Stimulated activated CD8-positive, alpha-beta memory T cell treated with anti-CD3 and anti-CD28 coated beads, Interleukin-2, amount 100 ng/mL, for 1 hour (primary cell): Measurements from ENCODE around the gene ZBTB32.
"Not testable (repeated sequence)": the region's sequence is repeated elsewhere in the genome, so short reads cannot be mapped to it uniquely, and the experiment has no call there.

ENCODE experiments used
- DNase-seq, 2 donors: peaks; one replicate each; pipeline ENCODE4 v3.0.0-alpha.2; 2020; ENCODE audit warnings: low read depth in 2 of 2

The ZBTB32 gene, protein sequence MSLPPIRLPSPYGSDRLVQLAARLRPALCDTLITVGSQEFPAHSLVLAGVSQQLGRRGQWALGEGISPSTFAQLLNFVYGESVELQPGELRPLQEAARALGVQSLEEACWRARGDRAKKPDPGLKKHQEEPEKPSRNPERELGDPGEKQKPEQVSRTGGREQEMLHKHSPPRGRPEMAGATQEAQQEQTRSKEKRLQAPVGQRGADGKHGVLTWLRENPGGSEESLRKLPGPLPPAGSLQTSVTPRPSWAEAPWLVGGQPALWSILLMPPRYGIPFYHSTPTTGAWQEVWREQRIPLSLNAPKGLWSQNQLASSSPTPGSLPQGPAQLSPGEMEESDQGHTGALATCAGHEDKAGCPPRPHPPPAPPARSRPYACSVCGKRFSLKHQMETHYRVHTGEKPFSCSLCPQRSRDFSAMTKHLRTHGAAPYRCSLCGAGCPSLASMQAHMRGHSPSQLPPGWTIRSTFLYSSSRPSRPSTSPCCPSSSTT

DNA sequence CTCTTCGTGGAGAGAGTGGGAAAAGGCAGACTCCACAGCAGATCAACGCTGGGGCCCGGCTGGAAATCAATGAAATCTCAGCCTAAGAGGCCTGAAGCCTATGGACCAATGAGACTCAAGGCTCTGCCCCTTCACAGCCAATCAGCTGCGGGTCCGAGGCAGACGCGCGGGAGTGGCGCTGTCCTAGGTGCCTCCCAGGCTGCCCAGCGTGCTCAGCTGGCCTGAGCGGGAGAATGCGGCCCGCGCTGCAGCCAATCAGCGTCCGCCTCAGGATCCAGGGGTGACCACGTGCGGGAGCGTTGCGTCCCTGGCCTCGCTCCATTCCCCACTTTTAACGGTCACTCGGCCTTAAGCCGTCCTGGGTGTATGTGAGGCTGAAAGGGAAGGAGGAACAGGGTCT lies at the start of gene ZBTB32:
Gene ZBTB32 (plus strand): TSS at position 341 of the 400 bp plus-strand sequence. CDS start 10,069 bp downstream, outside the sequence.
- DNase-seq, result no peak

- DNase-seq, result not testable (repeated sequence)
These were observed 49.5 kb upstream of the ZBTB32 start for GRCh38 chr19:35654828-35655227.

DNA sequence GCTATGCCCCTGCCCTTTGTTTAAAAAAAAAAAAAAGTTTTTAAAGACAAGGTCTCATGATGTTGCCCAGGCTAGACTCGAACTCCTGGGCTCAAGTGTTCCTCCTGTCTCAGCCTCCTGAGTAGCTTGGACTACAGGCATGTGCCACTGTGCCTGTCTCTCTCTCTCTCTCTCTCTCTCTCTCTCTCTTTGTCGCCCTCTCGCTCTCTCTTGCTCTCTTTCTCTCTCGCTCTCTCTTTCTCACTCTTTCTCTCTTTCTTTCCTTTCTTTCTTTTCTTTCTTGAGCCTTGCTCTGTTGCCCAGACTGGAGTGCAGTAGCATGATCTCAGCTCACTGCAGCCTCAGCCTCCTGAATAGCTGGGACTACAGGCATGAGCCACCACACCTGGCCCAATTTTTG lies 48.8 kb upstream of the ZBTB32 start:
- DNase-seq, result no peak

DNA sequence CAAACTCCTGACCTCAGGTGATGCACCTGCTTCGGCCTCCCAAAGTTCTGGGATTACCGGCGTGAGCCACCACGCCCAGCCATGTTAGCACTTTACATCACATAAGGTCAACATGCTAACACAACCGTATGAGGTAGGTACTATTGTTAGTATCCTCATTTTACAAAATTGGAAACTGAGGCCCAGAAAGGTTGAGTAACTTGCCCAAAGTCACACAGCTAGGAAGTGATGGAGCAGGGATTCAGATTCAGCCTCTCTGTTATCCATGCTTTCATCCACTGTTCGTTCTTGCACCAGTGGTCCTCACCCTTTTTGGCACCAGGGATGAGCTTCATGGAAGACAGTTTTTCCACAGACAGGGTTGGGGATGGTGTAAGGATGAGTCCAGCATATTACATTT lies 47.7 kb upstream of the ZBTB32 start:
- DNase-seq, result no peak

- DNase-seq, result no peak
These were observed 46.3 kb upstream of the ZBTB32 start for GRCh38 chr19:35657904-35658700.

- DNase-seq, result no peak
These were observed 42.4 kb upstream of the ZBTB32 start for GRCh38 chr19:35661995-35662340.

DNA sequence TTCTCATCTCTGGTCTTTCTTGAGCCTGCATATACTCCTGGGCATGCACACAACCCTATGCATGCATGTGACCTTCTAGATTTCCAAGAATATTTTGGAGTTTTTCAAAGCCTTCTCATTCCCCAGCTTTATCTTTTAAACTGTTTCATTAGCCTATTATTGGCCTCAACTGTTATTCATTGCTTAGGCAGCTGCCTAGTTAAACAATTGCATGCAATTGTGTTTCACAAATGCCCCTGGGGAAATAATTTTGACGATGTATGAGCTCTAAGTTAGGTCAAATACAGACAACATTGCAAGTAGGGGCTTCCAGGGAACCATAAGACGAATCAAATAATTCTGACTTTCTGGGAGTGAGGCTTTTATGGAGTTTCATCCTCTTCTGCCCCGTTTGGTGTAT lies 40.4 kb upstream of the ZBTB32 start:
- no peak for DNase-seq

- DNase-seq, result no peak
These were observed 39.2 kb upstream of the ZBTB32 start for GRCh38 chr19:35665157-35665556.

- DNase-seq, result no peak
These were observed 38.8 kb upstream of the ZBTB32 start for GRCh38 chr19:35665604-35666003.

DNA sequence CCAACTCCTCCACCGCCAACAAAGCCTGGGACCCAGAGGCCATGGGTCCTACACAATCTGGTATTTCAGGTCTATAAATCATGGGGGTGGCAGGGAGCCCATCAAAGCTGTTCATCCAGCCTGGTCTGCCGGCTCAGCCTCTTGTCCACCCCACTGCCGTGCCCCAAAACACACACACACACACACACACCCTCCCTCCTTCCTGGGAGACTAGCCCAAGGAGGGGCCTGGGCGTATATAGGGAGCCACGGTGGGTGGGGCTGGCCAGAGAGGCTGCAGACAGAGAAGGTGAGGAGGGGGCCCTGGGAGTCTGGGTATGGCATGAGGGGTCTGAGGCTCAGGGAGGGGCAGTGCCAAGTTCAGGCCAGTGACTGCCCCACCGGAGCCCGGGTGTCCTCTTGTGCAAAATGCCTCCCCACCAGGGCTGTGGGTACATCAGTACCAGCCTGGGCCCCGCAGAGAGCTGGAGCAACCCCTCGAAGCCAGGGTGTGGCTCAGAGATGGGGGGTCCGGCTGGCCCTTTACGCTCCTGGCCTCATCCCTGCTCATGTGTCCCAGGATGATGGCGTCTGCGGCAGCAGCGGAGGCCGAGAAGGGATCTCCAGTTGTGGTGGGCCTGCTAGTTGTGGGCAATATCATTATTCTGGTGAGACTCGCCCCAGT lies 38.0 kb upstream of the ZBTB32 start, which contains the start of gene UPK1A:
Gene UPK1A (plus strand): TSS at position 267 of the 663 bp plus-strand sequence. CDS start 296 bp downstream, at position 563.
- no peak for DNase-seq

DNA sequence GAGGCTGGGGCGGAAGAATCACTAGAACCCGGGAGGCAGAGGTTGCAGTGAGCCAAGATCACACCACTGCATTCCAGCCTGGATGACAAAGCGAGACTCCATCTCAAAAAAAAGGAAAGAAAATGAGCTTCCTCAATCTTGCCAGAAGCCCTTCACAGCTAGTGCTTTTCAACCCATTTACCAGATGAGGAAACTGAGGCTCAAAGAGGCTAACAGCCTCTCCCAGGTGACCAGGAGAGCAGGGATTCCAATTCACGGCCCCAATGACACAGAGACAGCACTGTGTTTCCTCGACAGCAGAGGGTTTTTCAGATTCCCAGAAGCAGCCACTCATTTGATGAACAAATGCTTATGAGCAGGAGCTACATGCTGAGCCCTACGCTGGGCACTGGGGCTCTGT lies 34.8 kb upstream of the ZBTB32 start:
- no peak for DNase-seq

- DNase-seq, result no peak
These were observed 34.4 kb upstream of the ZBTB32 start for GRCh38 chr19:35669974-35670373.

- no peak for DNase-seq
These were observed 33.7 kb upstream of the ZBTB32 start for GRCh38 chr19:35670686-35671085.

DNA sequence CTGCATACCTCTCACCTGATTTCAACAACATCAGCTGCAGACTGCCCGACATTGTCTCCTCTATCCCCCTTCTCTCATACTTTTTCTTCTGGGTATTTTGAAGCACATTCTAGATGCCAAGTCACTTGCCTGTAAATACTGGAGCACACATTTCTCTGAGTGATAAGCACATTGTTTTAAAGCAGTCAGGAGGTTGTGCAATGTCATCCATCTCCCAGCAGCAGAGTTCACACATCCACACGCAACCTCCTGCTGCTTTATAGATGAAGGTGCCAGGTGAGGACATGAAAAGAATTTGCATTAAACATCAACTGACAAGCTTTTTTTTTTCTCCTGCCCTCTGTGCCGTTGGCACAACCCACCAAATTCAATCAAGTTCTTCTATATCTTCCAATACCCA lies 32.5 kb upstream of the ZBTB32 start:
- no peak for DNase-seq

- DNase-seq, result peak in 1 of 2 donors; percentile 5
These were observed 31.1 kb upstream of the ZBTB32 start for GRCh38 chr19:35673121-35673804.

DNA sequence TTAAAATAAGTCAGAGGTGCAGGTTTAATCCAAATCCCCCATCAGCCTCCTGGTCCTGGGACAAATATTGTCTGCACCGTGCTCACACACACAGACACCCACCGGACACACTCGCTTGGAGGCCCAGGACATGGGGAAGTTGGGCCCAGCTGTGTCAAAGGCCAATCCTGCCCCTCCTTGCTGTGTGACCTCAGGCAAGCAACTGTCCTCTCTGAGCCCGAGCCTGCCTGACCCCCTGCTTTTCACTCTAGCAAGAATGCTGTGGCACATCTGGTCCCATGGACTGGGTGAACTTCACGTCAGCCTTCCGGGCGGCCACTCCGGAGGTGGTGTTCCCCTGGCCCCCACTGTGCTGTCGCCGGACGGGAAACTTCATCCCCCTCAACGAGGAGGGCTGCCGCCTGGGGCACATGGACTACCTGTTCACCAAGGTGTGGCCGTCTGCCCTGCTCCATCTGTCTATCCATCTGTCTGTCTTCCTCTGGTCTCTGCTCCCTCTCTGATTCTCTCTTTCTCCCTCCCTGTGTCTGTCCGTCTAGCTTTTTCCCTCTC lies 28.7 kb upstream of the ZBTB32 start:
- DNase-seq, result no peak

- DNase-seq, result no peak
These were observed 14.5 kb upstream of the ZBTB32 start for GRCh38 chr19:35689836-35690235.

DNA sequence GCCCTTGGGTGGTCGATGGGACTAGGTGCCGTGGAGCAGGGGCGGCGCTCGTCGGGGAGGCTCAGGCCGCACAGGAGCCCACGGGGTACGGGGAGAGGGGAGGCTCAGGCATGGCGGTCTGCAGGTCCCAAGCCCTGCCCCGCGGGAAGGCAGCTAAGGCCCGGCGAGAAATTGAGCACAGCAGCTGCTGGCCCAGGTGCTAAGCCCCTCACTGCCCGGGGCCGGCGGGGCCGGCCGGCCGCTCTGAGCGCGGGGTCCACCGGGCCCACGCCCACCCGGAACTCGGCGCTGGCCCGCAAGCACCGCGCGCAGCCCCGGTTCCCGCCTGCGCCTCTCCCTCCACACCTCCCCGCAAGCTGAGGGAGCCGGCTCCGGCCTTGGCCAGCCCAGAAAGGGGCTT lies 13.3 kb upstream of the ZBTB32 start:
- not testable (repeated sequence) for DNase-seq

DNA sequence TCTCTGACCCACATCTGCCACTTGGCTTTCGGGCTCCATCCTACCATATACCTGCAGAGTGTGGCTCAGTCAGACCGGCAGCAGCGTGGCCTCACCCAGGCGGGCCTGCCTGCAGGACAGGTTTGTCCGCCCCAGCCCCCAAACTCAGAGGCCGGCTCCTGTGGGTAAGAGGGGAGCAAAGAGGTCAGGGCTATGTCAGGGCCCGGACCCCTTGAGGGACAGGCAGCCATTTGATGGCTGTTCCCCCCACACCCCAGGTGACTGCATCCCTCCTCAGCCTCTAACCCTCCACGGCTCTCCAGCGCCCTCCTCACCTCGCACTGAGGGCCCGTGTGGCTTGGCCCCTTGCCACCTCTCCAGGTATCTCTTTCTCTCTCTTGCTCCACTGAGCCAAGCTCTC lies 12.3 kb upstream of the ZBTB32 start:
- no peak for DNase-seq

- DNase-seq, result no peak
These were observed 10.9 kb upstream of the ZBTB32 start for GRCh38 chr19:35693422-35693821.
